ACC112 (cell line): ENCODE data around the gene KSR2.
"Not testable (repeated sequence)": the region's sequence is repeated elsewhere in the genome, so short reads cannot be mapped to it uniquely, and the experiment has no call there.

Experiments
- H2AFZ ChIP-seq: fragments of 200-600 bp; sonication (generic); one replicate; pipeline ENCODE4 v1.6.0; 2017; ENCODE audit warnings: antibody characterized with exemption, low read length; ENCODE audit not compliant: unreplicated experiment
- H3K27ac ChIP-seq: fragments of 200-600 bp; sonication (generic); 2 replicates; pipeline ENCODE4 v1.5.1; 2014; ENCODE audit warnings: low read depth, mild to moderate bottlenecking, antibody characterized with exemption, low read length, moderate library complexity
- H3K27me3 ChIP-seq: fragments of 200-600 bp; sonication (generic); 2 replicates; pipeline ENCODE4 v1.6.1; 2014; ENCODE audit warnings: mild to moderate bottlenecking, antibody characterized with exemption, low read length, moderate library complexity, mixed read lengths; ENCODE audit not compliant: insufficient read depth
- H3K36me3 ChIP-seq: fragments of 200-600 bp; sonication (generic); 2 replicates; pipeline ENCODE4 v1.6.1; 2016; ENCODE audit warnings: mild to moderate bottlenecking, antibody characterized with exemption, low read length, moderate library complexity, mixed read lengths; ENCODE audit not compliant: insufficient read depth
- H3K4me1 ChIP-seq: fragments of 200-600 bp; sonication (generic); one replicate; pipeline ENCODE4 v1.6.1; 2016; ENCODE audit warnings: low read length, mixed read lengths; ENCODE audit not compliant: insufficient read depth, unreplicated experiment, control insufficient read depth
- H3K4me3 ChIP-seq: fragments of 200-600 bp; sonication (generic); 2 replicates; pipeline ENCODE4 v1.5.1; 2014; ENCODE audit warnings: mild to moderate bottlenecking, low read depth, low read length
- H3K79me2 ChIP-seq: fragments of 200-600 bp; sonication (generic); one replicate; pipeline ENCODE4 v1.6.0; 2016; ENCODE audit warnings: low read length; ENCODE audit not compliant: control insufficient read depth, unreplicated experiment, insufficient read depth

Gene KSR2

GRCh38 chr12:117646520-117646919 lies 322.3 kb downstream of the KSR2 start:
- H3K4me1 ChIP-seq = no peaks in the 10 kb centered on the region
- H3K36me3 ChIP-seq = no peaks in the 10 kb centered on the region
- H3K4me3 ChIP-seq = no peak overlapping the region
- H3K27me3 ChIP-seq = no peaks in the 10 kb centered on the region
- H3K79me2 ChIP-seq = no peaks in the 10 kb centered on the region
- H2AFZ ChIP-seq = no peak overlapping the region
- H3K27ac ChIP-seq = no peak overlapping the region

- no peak overlapping the region for H3K27ac ChIP-seq
- H3K4me3 ChIP-seq = no peak overlapping the region
- no peaks in the 10 kb centered on the region for H3K36me3 ChIP-seq
- H3K27me3 ChIP-seq = no peaks in the 10 kb centered on the region
- H3K79me2 ChIP-seq = no peaks in the 10 kb centered on the region
- no peak overlapping the region for H2AFZ ChIP-seq
- H3K4me1 ChIP-seq = no peaks in the 10 kb centered on the region
These were observed 323.3 kb downstream of the KSR2 start for GRCh38 chr12:117645473-117645872.

- H3K27me3 ChIP-seq = no peaks in the 10 kb centered on the region
- H3K79me2 ChIP-seq = no peaks in the 10 kb centered on the region
- H3K4me1 ChIP-seq = no peaks in the 10 kb centered on the region
- H3K36me3 ChIP-seq = no peaks in the 10 kb centered on the region
- H3K4me3 ChIP-seq = no peak overlapping the region
- H2AFZ ChIP-seq = no peak overlapping the region
- H3K27ac ChIP-seq = no peak overlapping the region
These were observed 324.8 kb downstream of the KSR2 start for GRCh38 chr12:117643971-117644370.

GRCh38 chr12:117641885-117642284 lies 326.9 kb downstream of the KSR2 start:
- no peaks in the 10 kb centered on the region for H3K4me1 ChIP-seq
- H3K4me3 ChIP-seq = no peak overlapping the region
- H3K27ac ChIP-seq = no peak overlapping the region
- H3K36me3 ChIP-seq = no peaks in the 10 kb centered on the region
- no peaks in the 10 kb centered on the region for H3K27me3 ChIP-seq
- H2AFZ ChIP-seq = no peak overlapping the region
- no peaks in the 10 kb centered on the region for H3K79me2 ChIP-seq

- Histone ChIP-seq H3K4me1 (no peaks in the 10 kb centered on the region), H3K36me3 (no peaks in the 10 kb centered on the region), H3K27ac (no peak overlapping the region), H3K4me3 (no peak overlapping the region), H3K79me2 (no peaks in the 10 kb centered on the region), H2AFZ (no peak overlapping the region), H3K27me3 (no peaks in the 10 kb centered on the region)
These were observed 328.3 kb downstream of the KSR2 start for GRCh38 chr12:117640511-117640910.

- H3K27ac ChIP-seq = no peak overlapping the region
- no peak overlapping the region for H3K4me3 ChIP-seq
- H2AFZ ChIP-seq = no peak overlapping the region
- no peaks in the 10 kb centered on the region for H3K4me1 ChIP-seq
- no peaks in the 10 kb centered on the region for H3K27me3 ChIP-seq
- no peaks in the 10 kb centered on the region for H3K36me3 ChIP-seq
- H3K79me2 ChIP-seq = no peaks in the 10 kb centered on the region
These were observed 339.3 kb downstream of the KSR2 start for GRCh38 chr12:117629454-117629853.

- not testable (repeated sequence) for H3K79me2 ChIP-seq, H3K27me3 ChIP-seq, H3K4me1 ChIP-seq, H3K27ac ChIP-seq, H2AFZ ChIP-seq, H3K36me3 ChIP-seq, H3K4me3 ChIP-seq
These were observed 340.1 kb downstream of the KSR2 start for GRCh38 chr12:117628711-117629110.

GRCh38 chr12:117622741-117623140 lies 346.0 kb downstream of the KSR2 start:
- H3K4me1 ChIP-seq = no peaks in the 10 kb centered on the region
- no peak overlapping the region for H3K4me3 ChIP-seq
- H3K36me3 ChIP-seq = no peaks in the 10 kb centered on the region
- H3K27me3 ChIP-seq = no peaks in the 10 kb centered on the region
- no peaks in the 10 kb centered on the region for H3K79me2 ChIP-seq
- H3K27ac ChIP-seq = no peak overlapping the region
- H2AFZ ChIP-seq = no peak overlapping the region

GRCh38 chr12:117622087-117622486 lies 346.7 kb downstream of the KSR2 start:
- no peaks in the 10 kb centered on the region for H3K36me3 ChIP-seq
- H2AFZ ChIP-seq = no peak overlapping the region
- no peaks in the 10 kb centered on the region for H3K27me3 ChIP-seq
- no peaks in the 10 kb centered on the region for H3K4me1 ChIP-seq
- no peak overlapping the region for H3K4me3 ChIP-seq
- no peaks in the 10 kb centered on the region for H3K79me2 ChIP-seq
- H3K27ac ChIP-seq = no peak overlapping the region

GRCh38 chr12:117607778-117608177 lies 361.0 kb downstream of the KSR2 start:
- Histone ChIP-seq H3K79me2 (no peaks in the 10 kb centered on the region), H3K4me1 (no peaks in the 10 kb centered on the region), H3K27me3 (no peaks in the 10 kb centered on the region), H3K27ac (no peak overlapping the region), H2AFZ (no peak overlapping the region), H3K4me3 (no peak overlapping the region), H3K36me3 (no peaks in the 10 kb centered on the region)

GRCh38 chr12:117606945-117607344 lies 361.8 kb downstream of the KSR2 start:
- H3K36me3 ChIP-seq = no peaks in the 10 kb centered on the region
- H3K79me2 ChIP-seq = no peaks in the 10 kb centered on the region
- no peaks in the 10 kb centered on the region for H3K27me3 ChIP-seq
- no peak overlapping the region for H3K27ac ChIP-seq
- H2AFZ ChIP-seq = no peak overlapping the region
- no peaks in the 10 kb centered on the region for H3K4me1 ChIP-seq
- no peak overlapping the region for H3K4me3 ChIP-seq

- Histone ChIP-seq H2AFZ (no peak overlapping the region), H3K4me3 (no peak overlapping the region), H3K27ac (no peak overlapping the region), H3K27me3 (no peaks in the 10 kb centered on the region), H3K36me3 (no peaks in the 10 kb centered on the region), H3K79me2 (no peaks in the 10 kb centered on the region), H3K4me1 (no peaks in the 10 kb centered on the region)
These were observed 362.8 kb downstream of the KSR2 start for GRCh38 chr12:117606024-117606423.
